ENCODE results near the gene BLOC1S6.

DNA sequence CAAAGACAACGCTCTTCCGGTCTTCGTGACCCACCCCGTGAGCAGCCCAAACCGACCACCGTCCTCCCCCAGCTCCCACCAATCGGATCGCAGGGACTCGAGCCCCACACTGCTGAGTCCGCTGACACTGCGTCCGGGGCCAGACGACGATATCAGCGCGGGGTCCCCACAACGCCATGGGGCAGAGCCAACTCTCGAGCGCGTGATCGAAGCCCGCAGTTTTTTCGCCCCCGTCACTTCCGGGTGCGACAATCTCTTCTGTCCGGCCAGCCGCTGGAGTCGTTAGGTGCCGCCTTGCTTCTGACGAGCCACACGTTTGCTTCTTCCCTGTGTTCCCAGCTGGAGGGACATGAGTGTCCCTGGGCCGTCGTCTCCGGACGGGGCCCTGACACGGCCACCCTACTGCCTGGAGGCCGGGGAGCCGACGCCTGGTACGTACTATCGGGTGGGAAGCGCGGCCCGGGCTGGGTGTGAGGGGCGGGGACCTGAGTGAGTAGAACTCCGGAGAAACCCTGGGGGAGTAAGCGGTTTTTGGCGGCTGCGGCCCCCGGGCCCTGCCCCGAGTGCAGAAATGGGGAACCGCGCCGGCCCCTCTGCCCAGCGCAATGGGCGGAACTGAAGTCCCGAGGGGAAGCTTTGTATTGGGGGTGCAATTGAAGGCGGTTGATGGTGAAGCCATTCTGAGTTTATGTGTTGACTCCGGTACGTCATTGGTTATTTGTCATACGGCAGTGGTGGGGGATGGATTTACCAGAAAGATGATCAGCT lies at the start of gene BLOC1S6:
- TF ChIP-seq RAD21 (IDR thresholded peaks at IDR 0.05) = peak in 1 of 2 donors; percentile 7
- no peak for TF ChIP-seq CTCF (IDR thresholded peaks at IDR 0.05; ENCODE audit: low read depth, low read length, missing input control)
- no peak for TF ChIP-seq EGR1 (IDR thresholded peaks at IDR 0.05; ENCODE audit: low read depth in 2 of 2)
- peak; percentile 68 for TF ChIP-seq YY1 (IDR thresholded peaks at IDR 0.05)
- TF ChIP-seq SP1 (IDR thresholded peaks at IDR 0.05) = peak; percentile 38
- peak; percentile 42 for TF ChIP-seq MAX (IDR thresholded peaks at IDR 0.05)
